H9 (cell line): ENCODE data around the gene FAM163B. TPM values are rescaled to one million over a fixed set of nuclear protein-coding genes. Genes with fewer than 3 reads are reported as not detected.

ENCODE experiments used
- DNase-seq: peaks from one replicate; pipeline ENCODE4 v3.0.0-alpha.2; 2017
- H2AFZ ChIP-seq: one replicate; pipeline ENCODE4 v1.6.1; 2013; ENCODE audit warnings: mild to moderate bottlenecking, low read length, control low read depth, moderate library complexity
- H2AK5ac ChIP-seq: 2 replicates; pipeline ENCODE4 v1.6.1; 2013; ENCODE audit warnings: low read length, control low read depth, mixed read lengths; ENCODE audit not compliant: insufficient read length
- H2BK120ac ChIP-seq: one replicate; pipeline ENCODE4 v1.6.1; 2013; ENCODE audit warnings: low read depth, mild to moderate bottlenecking, low read length, control low read depth, inconsistent platforms; ENCODE audit not compliant: poor library complexity, severe bottlenecking
- H2BK12ac ChIP-seq: 2 replicates; pipeline ENCODE4 v1.6.1; 2013; ENCODE audit warnings: low read length, control low read depth, mixed read lengths, low read depth; ENCODE audit not compliant: insufficient read length
- H2BK15ac ChIP-seq: 2 replicates; pipeline ENCODE4 v1.6.1; 2013; ENCODE audit warnings: low read depth, low read length, control low read depth
- H2BK20ac ChIP-seq: one replicate; pipeline ENCODE4 v1.6.1; 2013; ENCODE audit warnings: low read depth, mild to moderate bottlenecking, low read length, control low read depth, inconsistent platforms; ENCODE audit not compliant: poor library complexity, severe bottlenecking
- H2BK5ac ChIP-seq: 2 replicates; pipeline ENCODE4 v1.6.1; 2013; ENCODE audit warnings: low read length, control low read depth, mixed read lengths; ENCODE audit not compliant: insufficient read length
- H3K14ac ChIP-seq: 2 replicates; pipeline ENCODE4 v1.6.1; 2013; ENCODE audit warnings: low read length, control low read depth; ENCODE audit not compliant: insufficient read depth
- H3K18ac ChIP-seq: 2 replicates; pipeline ENCODE4 v1.6.1; 2013; ENCODE audit warnings: low read depth, mild to moderate bottlenecking, mixed read lengths, low read length, control low read depth; ENCODE audit not compliant: insufficient read length
- H3K23ac ChIP-seq: 2 replicates; pipeline ENCODE4 v1.6.1; 2013; ENCODE audit warnings: low read length, control low read depth, mixed read lengths, low read depth; ENCODE audit not compliant: insufficient read length
- H3K23me2 ChIP-seq: 2 replicates; pipeline ENCODE4 v1.6.1; 2013; ENCODE audit warnings: low read depth, mild to moderate bottlenecking, mixed read lengths, low read length, control low read depth; ENCODE audit not compliant: insufficient read length, poor library complexity, severe bottlenecking
- H3K27ac ChIP-seq: 2 replicates; pipeline ENCODE4 v1.5.1; 2013; ENCODE audit warnings: low read length, control low read depth, mixed read lengths, low read depth; ENCODE audit not compliant: insufficient read length
- H3K27me3 ChIP-seq: 2 replicates; pipeline ENCODE4 v1.6.1; 2013; ENCODE audit warnings: low read length, control low read depth, inconsistent platforms; ENCODE audit not compliant: insufficient read depth
- H3K4ac ChIP-seq: 2 replicates; pipeline ENCODE4 v1.6.1; 2013; ENCODE audit warnings: low read depth, mild to moderate bottlenecking, control low read depth, inconsistent platforms, low read length, moderate library complexity
- H3K4me1 ChIP-seq: 2 replicates; pipeline ENCODE4 v1.6.1; 2013; ENCODE audit warnings: low read length, control low read depth, inconsistent platforms; ENCODE audit not compliant: insufficient read depth
- H3K4me2 ChIP-seq: 2 replicates; pipeline ENCODE4 v1.6.1; 2013; ENCODE audit warnings: low read length, control low read depth, mixed read lengths; ENCODE audit not compliant: insufficient read length, insufficient read depth
- H3K56ac ChIP-seq: 2 replicates; pipeline ENCODE4 v1.6.1; 2013; ENCODE audit warnings: low read depth, mild to moderate bottlenecking, mixed read lengths, low read length, control low read depth; ENCODE audit not compliant: insufficient read length
- H3K79me1 ChIP-seq: 2 replicates; pipeline ENCODE4 v1.6.1; 2013; ENCODE audit warnings: low read depth, mild to moderate bottlenecking, moderate library complexity, low read length, control low read depth, inconsistent platforms; ENCODE audit not compliant: insufficient read depth, poor library complexity, severe bottlenecking
- H3K79me2 ChIP-seq: 2 replicates; pipeline ENCODE4 v1.6.1; 2013; ENCODE audit warnings: low read length, control low read depth, inconsistent platforms; ENCODE audit not compliant: insufficient read depth
- H3K9ac ChIP-seq: 2 replicates; pipeline ENCODE4 v1.6.1; 2013; ENCODE audit warnings: low read length, control low read depth, mixed read lengths; ENCODE audit not compliant: insufficient read length; ENCODE audit errors: extremely low read depth
- H3K9me3 ChIP-seq: one replicate; pipeline ENCODE4 v1.6.1; 2013; ENCODE audit warnings: low read depth, low read length, inconsistent platforms; ENCODE audit not compliant: control insufficient read depth
- H3T11ph ChIP-seq: one replicate; pipeline ENCODE4 v1.6.1; 2013; ENCODE audit warnings: mild to moderate bottlenecking, low read length, control low read depth, inconsistent platforms
- H4K20me1 ChIP-seq: one replicate; pipeline ENCODE4 v1.6.1; 2013; ENCODE audit not compliant: control insufficient read depth, insufficient read length, insufficient read depth
- H4K5ac ChIP-seq: 2 replicates; pipeline ENCODE4 v1.6.1; 2013; ENCODE audit warnings: low read depth, mild to moderate bottlenecking, mixed read lengths, low read length, control low read depth; ENCODE audit not compliant: insufficient read length
- H4K8ac ChIP-seq: replicated peaks from 2 replicates; pipeline ENCODE4 v1.6.1; 2013; ENCODE audit warnings: low read length, control low read depth, mixed read lengths, low read depth; ENCODE audit not compliant: insufficient read length
- H4K91ac ChIP-seq: 2 replicates; pipeline ENCODE4 v1.6.1; 2013; ENCODE audit warnings: low read depth, mild to moderate bottlenecking, moderate library complexity, mixed read lengths, low read length, control low read depth; ENCODE audit not compliant: insufficient read length
- H3K27ac Mint-ChIP-seq, 3 experiments: 2 replicates in 2 of 3; 3 replicates in 1 of 3; pipeline ENCODE4 v1.8.0; 2020 to 2021; ENCODE audit warnings: mixed read lengths in 3 of 3, mild to moderate bottlenecking in 1 of 3, moderate library complexity in 1 of 3
- H3K27me3 Mint-ChIP-seq: 2 replicates; pipeline ENCODE4 v1.8.0; 2021; ENCODE audit warnings: low read depth, mild to moderate bottlenecking, moderate library complexity, mixed read lengths
- H3K36me3 Mint-ChIP-seq, 3 experiments: 2 replicates in 2 of 3; 3 replicates in 1 of 3; pipeline ENCODE4 v1.8.0; 2020 to 2021; ENCODE audit warnings: low read depth in 3 of 3, mixed read lengths in 3 of 3; ENCODE audit not compliant: insufficient read depth in 1 of 3
- H3K4me1 Mint-ChIP-seq, 2 experiments: 2 replicates each; pipeline ENCODE4 v1.8.0; 2020; ENCODE audit warnings: mixed read lengths in 2 of 2
- H3K4me3 Mint-ChIP-seq, 2 experiments: 2 replicates in 1 of 2; 3 replicates in 1 of 2; pipeline ENCODE4 v1.8.0; 2020 to 2021; ENCODE audit warnings: mild to moderate bottlenecking in 2 of 2, mixed read lengths in 2 of 2, moderate library complexity in 1 of 2
- H3K9me3 Mint-ChIP-seq, 2 experiments: 2 replicates in 1 of 2; 3 replicates in 1 of 2; pipeline ENCODE4 v1.8.0; 2020; ENCODE audit warnings: mild to moderate bottlenecking in 2 of 2, mixed read lengths in 2 of 2, moderate library complexity in 1 of 2
- CTCF ChIP-seq: fragments of 200-600 bp; sonication (generic); conservative IDR thresholded peaks from 3 replicates; pipeline ENCODE4 v1.8.0; 2021; ENCODE audit warnings: antibody characterized with exemption, mild to moderate bottlenecking
- WGBS: extraction: QIAGEN DNeasy Blood & Tissue Kit; methylation state at CpG from one replicate; pipeline ENCODE4 v1.1.7; 2013; ENCODE audit warnings: missing lambda C conversion rate, low lambda C conversion rate, mixed read lengths; ENCODE audit not compliant: insufficient read length; ENCODE audit errors: extremely low coverage; 5-methylcytosine and 5-hydroxymethylcytosine counted together
- total RNA-seq: library from RNA; stranded (reverse); gene quantifications from 2 replicates; pipeline ENCODE4 v1.2.1, GENCODE V29; 2021

FAM163B gene
- total RNA-seq, 1 experiment from 2014 or later = 0.39 TPM

- no peak overlapping the region for H2BK20ac ChIP-seq
- no peaks in the 10 kb centered on the region for H3K79me2 ChIP-seq
- no peak overlapping the region for H4K91ac ChIP-seq
- H3K14ac ChIP-seq = no peak overlapping the region; the same call in 1 of the 2 replicates
- no peak overlapping the region for H3K27ac ChIP-seq
- H2BK120ac ChIP-seq = no peak overlapping the region
- no peaks in the 10 kb centered on the region; the same call in 1 of the 2 replicates for H3K27me3 ChIP-seq
- H2BK12ac ChIP-seq = no peak overlapping the region
- H4K8ac ChIP-seq = no peak overlapping the region
- H2AK5ac ChIP-seq = no peak overlapping the region
- no peak overlapping the region for H2BK5ac ChIP-seq
- Mint-ChIP-seq H3K27me3 (peaks cover 23% of the 10 kb centered on the region), H3K4me1 (peaks cover 24 to 43% of the 10 kb centered on the region in 2 experiments), H3K36me3 (no peaks in the 10 kb centered on the region), H3K27ac (no peak overlapping the region), H3K4me3 (no peak overlapping the region), H3K9me3 (no peaks in the 10 kb centered on the region)
- no peaks in the 10 kb centered on the region for H3K79me1 ChIP-seq
- TF ChIP-seq CTCF = no peak
- peaks cover 7% of the 10 kb centered on the region; the same call in 1 of the 2 replicates for H3K4me1 ChIP-seq
- H3K4ac ChIP-seq = no peak overlapping the region
- no peak overlapping the region for H3K23ac ChIP-seq
- no peaks in the 10 kb centered on the region for H3K9me3 ChIP-seq
- no peak overlapping the region for H3K18ac ChIP-seq
- H3T11ph ChIP-seq = no peak overlapping the region
- DNase-seq = no peak
- no peak overlapping the region for H2AFZ ChIP-seq
- H3K9ac ChIP-seq = no peak overlapping the region
- H3K56ac ChIP-seq = no peak overlapping the region
- H4K20me1 ChIP-seq = no peaks in the 10 kb centered on the region
- no peak overlapping the region for H4K5ac ChIP-seq
- no CpG with 5 or more reads among the region's 11 CpGs for WGBS
- no peak overlapping the region for H3K4me2 ChIP-seq
- H3K23me2 ChIP-seq = peaks cover 9% of the 10 kb centered on the region
- no peak overlapping the region for H2BK15ac ChIP-seq
Measured at GRCh38 chr9:133536080-133536479, 73.1 kb downstream of the FAM163B start.
